PC-9 (cell line): Measurements from ENCODE around the gene C4BPA. TPM values are rescaled to one million over a fixed set of nuclear protein-coding genes. Genes with fewer than 3 reads are reported as not detected.

ENCODE experiments used
- BruUV-seq: library from RNA; stranded (reverse); fragments of 400-500 nt; replicated peaks from 2 replicates; lab custom pipeline; 2021; lab: Mats Ljungman, UMichigan
- CTCF ChIA-PET: fragments of 300-600 bp; sonication (Branson Sonifier 250); formaldehyde crosslinking; loops from one replicate; lab custom pipeline; 2022; ENCODE audit warnings: antibody characterized with exemption; lab: Charles Lee
- POLR2A ChIA-PET: fragments of 300-600 bp; sonication (Branson Sonifier 250); formaldehyde crosslinking; loops from one replicate; lab custom pipeline; 2022; ENCODE audit warnings: antibody characterized with exemption; ENCODE audit not compliant: unreplicated experiment; lab: Charles Lee
- DNase-seq, 2 experiments: peaks; one replicate each; pipeline versions ENCODE4 v3.0.0 to v3.0.0-alpha.2; 2015 to 2022; ENCODE audit warnings: mixed read lengths in 1 of 2
- H2AFZ ChIP-seq: fragments of 200-600 bp; sonication (generic); 2 replicates; pipeline ENCODE4 v1.8.1; 2017; ENCODE audit warnings: antibody characterized with exemption
- H3F3A ChIP-seq: fragments of 200-600 bp; sonication (generic); 2 replicates; pipeline ENCODE4 v1.8.1; 2017; ENCODE audit warnings: antibody characterized with exemption, mild to moderate bottlenecking, low read depth; ENCODE audit not compliant: insufficient read depth
- H3K27ac ChIP-seq: fragments of 200-600 bp; sonication (generic); 2 replicates; pipeline ENCODE4 v1.6.1; 2016; ENCODE audit warnings: mixed run types
- H3K27me3 ChIP-seq: fragments of 200-600 bp; sonication (generic); 2 replicates; pipeline ENCODE4 v1.6.1; 2016; ENCODE audit warnings: low read depth, mixed run types; ENCODE audit not compliant: insufficient read depth
- H3K36me3 ChIP-seq: fragments of 200-600 bp; sonication (generic); 2 replicates; pipeline ENCODE4 v1.6.1; 2016; ENCODE audit warnings: low read depth, mixed run types
- H3K4me1 ChIP-seq: fragments of 200-600 bp; sonication (generic); replicated peaks from 2 replicates; pipeline ENCODE4 v1.6.1; 2016; ENCODE audit warnings: mixed run types; ENCODE audit not compliant: insufficient read depth
- H3K4me2 ChIP-seq: fragments of 200-600 bp; sonication (generic); 2 replicates; pipeline ENCODE4 v1.6.1; 2017; ENCODE audit warnings: mixed run types
- H3K4me3 ChIP-seq: fragments of 200-600 bp; sonication (generic); 2 replicates; pipeline ENCODE4 v1.6.1; 2016; ENCODE audit warnings: mixed run types
- H3K79me2 ChIP-seq: fragments of 200-600 bp; sonication (generic); 2 replicates; pipeline ENCODE4 v1.6.1; 2017; ENCODE audit warnings: low read depth, mixed run types
- H3K9me2 ChIP-seq: fragments of 200-600 bp; sonication (generic); 2 replicates; pipeline ENCODE4 v1.8.1; 2017; ENCODE audit warnings: mild to moderate bottlenecking; ENCODE audit not compliant: insufficient read depth
- H3K9me3 ChIP-seq: fragments of 200-600 bp; sonication (generic); 2 replicates; pipeline ENCODE4 v1.8.1; 2016; ENCODE audit warnings: low read depth; ENCODE audit not compliant: insufficient read depth
- H4K20me1 ChIP-seq: fragments of 200-600 bp; sonication (generic); 2 replicates; pipeline ENCODE4 v1.8.1; 2017; ENCODE audit not compliant: insufficient read depth
- EZH2 ChIP-seq: fragments of 200-600 bp; sonication (generic); IDR thresholded peaks from 2 replicates; pipeline ENCODE4 v1.8.0; 2017; ENCODE audit warnings: antibody characterized with exemption, low read depth
- intact Hi-C: fragments of 100-400 bp; cut with micrococcal nuclease; formaldehyde crosslinking; loops from one replicate; pipeline ENCODE4 v1.10.0; 2022; ENCODE audit not compliant: unreplicated experiment
- total RNA-seq: library from RNA; stranded (reverse); gene quantifications from 2 replicates; pipeline ENCODE4 v1.2.3, GENCODE V29; 2021
- TF ChIP-seq, protein P1 (sequence below): fragments of 200-600 bp; sonication (generic); conservative IDR thresholded peaks from 2 replicates; pipeline ENCODE4 v1.6.1; 2017; ENCODE audit warnings: mixed run types, antibody characterized with exemption, mild to moderate bottlenecking, moderate library complexity

Gene C4BPA
- total RNA-seq, 1 experiment from 2014 or later = not detected

DNA sequence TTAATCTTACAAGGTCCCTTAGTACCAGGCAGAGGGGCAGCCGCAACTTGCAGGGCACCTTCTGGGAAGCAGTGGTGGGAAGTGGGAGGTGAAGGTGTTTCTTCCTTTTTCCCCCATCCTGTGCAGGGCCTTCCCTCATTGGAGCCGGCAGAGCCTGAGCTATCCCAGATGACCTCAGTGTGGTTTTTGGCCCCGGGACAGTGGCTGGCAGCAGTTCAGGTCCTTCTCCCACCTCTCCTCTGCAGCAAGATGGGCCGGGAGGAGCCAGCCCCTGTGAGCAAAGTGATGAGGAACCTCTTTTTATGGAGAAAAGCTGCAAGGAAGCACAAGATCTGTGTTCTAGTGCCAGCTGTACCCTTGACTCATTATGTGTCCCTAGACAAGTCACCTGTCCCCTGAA, 44.2 kb upstream of the C4BPA start:
- ChIA-PET CTCF (no interaction called here), POLR2A (no interaction called here)
- Histone ChIP-seq H3K4me3 (no peak overlapping the region), H3K9me2 (no peaks in the 10 kb centered on the region), H4K20me1 (no peaks in the 10 kb centered on the region), H3K9me3 (no peaks in the 10 kb centered on the region), H3K4me2 (no peak overlapping the region), H3K4me1 (no peaks in the 10 kb centered on the region), H2AFZ (no peak overlapping the region), H3K79me2 (no peaks in the 10 kb centered on the region), H3K36me3 (peaks cover 12% of the 10 kb centered on the region; the same call in 1 of the 2 replicates), H3K27ac (no peak overlapping the region), H3K27me3 (no peaks in the 10 kb centered on the region), H3F3A (no peaks in the 10 kb centered on the region)
- no TSS peak for BruUV-seq
- intact Hi-C loops = loop anchor here (10.0 kb wide), 1 partner anchor 425 kb away; the partner anchor contains the start of gene DYRK3
- DNase-seq = no peak
- no peak for TF ChIP-seq EZH2
- TF ChIP-seq, protein P1, sequence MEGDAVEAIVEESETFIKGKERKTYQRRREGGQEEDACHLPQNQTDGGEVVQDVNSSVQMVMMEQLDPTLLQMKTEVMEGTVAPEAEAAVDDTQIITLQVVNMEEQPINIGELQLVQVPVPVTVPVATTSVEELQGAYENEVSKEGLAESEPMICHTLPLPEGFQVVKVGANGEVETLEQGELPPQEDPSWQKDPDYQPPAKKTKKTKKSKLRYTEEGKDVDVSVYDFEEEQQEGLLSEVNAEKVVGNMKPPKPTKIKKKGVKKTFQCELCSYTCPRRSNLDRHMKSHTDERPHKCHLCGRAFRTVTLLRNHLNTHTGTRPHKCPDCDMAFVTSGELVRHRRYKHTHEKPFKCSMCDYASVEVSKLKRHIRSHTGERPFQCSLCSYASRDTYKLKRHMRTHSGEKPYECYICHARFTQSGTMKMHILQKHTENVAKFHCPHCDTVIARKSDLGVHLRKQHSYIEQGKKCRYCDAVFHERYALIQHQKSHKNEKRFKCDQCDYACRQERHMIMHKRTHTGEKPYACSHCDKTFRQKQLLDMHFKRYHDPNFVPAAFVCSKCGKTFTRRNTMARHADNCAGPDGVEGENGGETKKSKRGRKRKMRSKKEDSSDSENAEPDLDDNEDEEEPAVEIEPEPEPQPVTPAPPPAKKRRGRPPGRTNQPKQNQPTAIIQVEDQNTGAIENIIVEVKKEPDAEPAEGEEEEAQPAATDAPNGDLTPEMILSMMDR = no peak

DNA sequence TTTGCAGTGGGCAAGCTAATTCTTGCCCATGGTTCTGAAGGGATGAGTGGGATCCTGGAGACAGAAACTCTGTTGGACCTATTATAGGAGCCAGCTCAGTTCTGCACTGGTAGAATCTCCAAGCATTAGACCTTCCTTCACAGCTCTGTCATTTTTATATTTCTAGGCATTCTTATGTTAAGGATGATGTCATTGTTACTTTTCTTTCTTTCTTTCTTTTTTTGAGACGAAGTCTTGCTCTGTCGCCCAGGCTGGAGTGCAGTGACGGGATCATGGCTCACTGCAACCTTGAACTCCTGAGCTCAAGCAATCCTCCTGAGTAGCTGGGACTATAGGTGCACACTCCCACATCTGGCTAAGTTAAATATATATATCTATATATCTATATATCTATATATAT, 43.4 kb upstream of the C4BPA start:
- TF ChIP-seq, protein P1 = no peak
- no peak for TF ChIP-seq EZH2
- no peaks in the 10 kb centered on the region for H3K9me3 ChIP-seq
- H3K27ac ChIP-seq = no peak overlapping the region
- no TSS peak for BruUV-seq
- no peak overlapping the region for H3K4me2 ChIP-seq
- no peaks in the 10 kb centered on the region for H3K27me3 ChIP-seq
- no peak for DNase-seq
- ChIA-PET POLR2A (no interaction called here), CTCF (no interaction called here)
- no peak overlapping the region for H3K4me3 ChIP-seq
- peaks cover 16% of the 10 kb centered on the region for H3K36me3 ChIP-seq
- H3F3A ChIP-seq = no peaks in the 10 kb centered on the region
- H3K79me2 ChIP-seq = no peaks in the 10 kb centered on the region
- intact Hi-C loops = no loop called here
- no peak overlapping the region for H2AFZ ChIP-seq
- H3K9me2 ChIP-seq = no peaks in the 10 kb centered on the region
- no peaks in the 10 kb centered on the region for H3K4me1 ChIP-seq
- H4K20me1 ChIP-seq = no peaks in the 10 kb centered on the region

DNA sequence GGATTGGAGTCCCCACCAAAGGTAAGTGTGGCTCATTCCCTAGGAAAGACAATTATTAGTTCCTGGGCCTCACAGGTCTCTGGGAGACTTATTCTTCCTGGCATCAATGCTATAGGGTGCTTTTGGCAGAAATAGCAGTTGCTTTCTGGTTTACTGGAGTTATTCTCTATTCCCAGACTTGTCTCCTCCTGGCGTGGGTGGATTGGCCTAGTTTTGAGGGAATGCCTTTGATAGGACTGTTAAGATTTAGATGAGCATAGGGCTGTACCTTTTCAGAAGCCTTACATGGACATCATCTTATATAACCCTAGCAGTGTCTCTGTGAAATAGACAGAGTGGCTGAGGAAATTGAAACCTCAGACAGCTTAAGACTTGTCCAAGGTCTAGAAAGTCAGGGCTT, 42.0 kb upstream of the C4BPA start:
- H3K4me1 ChIP-seq = no peaks in the 10 kb centered on the region
- ChIA-PET POLR2A (no interaction called here), CTCF (no interaction called here)
- H3K4me3 ChIP-seq = no peak overlapping the region
- H3F3A ChIP-seq = no peaks in the 10 kb centered on the region
- no peaks in the 10 kb centered on the region for H3K27me3 ChIP-seq
- no peak overlapping the region for H2AFZ ChIP-seq
- intact Hi-C loops = no loop called here
- no peak overlapping the region for H3K27ac ChIP-seq
- H3K4me2 ChIP-seq = no peak overlapping the region
- DNase-seq = no peak
- no TSS peak for BruUV-seq
- H3K36me3 ChIP-seq = peaks cover 16% of the 10 kb centered on the region
- no peaks in the 10 kb centered on the region for H3K9me3 ChIP-seq
- no peaks in the 10 kb centered on the region for H4K20me1 ChIP-seq
- no peaks in the 10 kb centered on the region for H3K9me2 ChIP-seq
- H3K79me2 ChIP-seq = no peaks in the 10 kb centered on the region
- TF ChIP-seq, protein P1 = no peak
- TF ChIP-seq EZH2 = no peak
